ENCODE results near the gene SCAMP5. TPM values are rescaled to one million over a fixed set of nuclear protein-coding genes. Genes with fewer than 3 reads are reported as not detected.

The SCAMP5 gene
- total RNA-seq, 5 donors from 2014 or later (not counting 1 experiment from before 2014, with no cell fraction given), result 0.26 to 8.2 (median 0.51) TPM

DNA sequence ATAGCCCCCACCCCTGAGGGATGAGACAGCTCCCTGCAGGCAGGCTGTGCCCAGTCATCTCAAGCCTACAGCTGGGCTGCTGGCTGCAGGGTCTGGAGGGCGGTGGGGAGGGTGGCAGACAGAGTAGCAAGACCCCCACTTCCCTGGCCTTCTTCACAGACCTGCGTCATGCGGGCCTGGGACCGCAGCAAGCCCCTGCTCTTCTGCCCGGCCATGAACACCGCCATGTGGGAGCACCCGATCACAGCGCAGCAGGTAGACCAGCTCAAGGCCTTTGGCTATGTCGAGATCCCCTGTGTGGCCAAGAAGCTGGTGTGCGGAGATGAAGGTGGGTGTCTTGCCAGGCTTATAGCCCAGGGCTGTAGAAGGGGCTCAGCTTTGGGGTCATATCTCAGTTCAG, 53.0 kb downstream of the SCAMP5 start:
- POLR2A ChIA-PET, result no interaction called here
- Mint-ChIP-seq H3K27ac (no peak overlapping the region), H3K9me3 (no peaks in the 10 kb centered on the region), H3K4me1 (peaks cover 13 to 38% (median 16%) of the 10 kb centered on the region in 3 donors), H3K27me3 (no peaks in the 10 kb centered on the region), H3K4me3 (no peak overlapping the region), H3K36me3 (peaks cover 22% of the 10 kb centered on the region)
- no peak overlapping the region for H3K27ac ChIP-seq (ENCODE audit: low read length)
- H3K27me3 ChIP-seq (replicated peaks in 1 of 2; ENCODE audit: control insufficient read depth in 2 of 2, extremely low read depth in 1 of 2, insufficient read depth in 2 of 2, low read length in 1 of 2), result no peaks in the 10 kb centered on the region
- ATAC-seq (replicated peaks in 1 of 4), result no peak
- peaks cover 0 to 35% of the 10 kb centered on the region in 2 experiments for H3K4me1 ChIP-seq (ENCODE audit: control insufficient read depth in 1 of 2, extremely low read depth in 1 of 2, insufficient read depth in 2 of 2, low read length in 2 of 2)
- WGBS (ENCODE audit: insufficient coverage), result 100% methylated on average over 1 of the region's 10 CpGs
- H3K4me3 ChIP-seq (ENCODE audit: control insufficient read depth in 1 of 2, extremely low read depth in 1 of 2, low read length in 1 of 2), result no peak overlapping the region
- CTCF ChIA-PET, result no interaction called here
- DNase-seq, result no peak
- peaks cover 6 to 7% of the 10 kb centered on the region in 2 donors for H3K36me3 ChIP-seq (ENCODE audit: control insufficient read depth in 2 of 2, extremely low read depth in 1 of 2, insufficient read depth in 1 of 2, low read length in 1 of 2)
- no peaks in the 10 kb centered on the region for H3K9me3 ChIP-seq

GRCh38 chr15:75049392-75049791, 54.0 kb downstream of the SCAMP5 start:
- Histone ChIP-seq H3K4me1 (ENCODE audit: control insufficient read depth in 1 of 2, extremely low read depth in 1 of 2, insufficient read depth in 2 of 2, low read length in 2 of 2) (peaks cover 0 to 25% of the 10 kb centered on the region in 2 experiments), H3K36me3 (ENCODE audit: control insufficient read depth in 2 of 2, extremely low read depth in 1 of 2, insufficient read depth in 1 of 2, low read length in 1 of 2) (peaks cover 6 to 7% of the 10 kb centered on the region in 2 donors), H3K27me3 (replicated peaks in 1 of 2; ENCODE audit: control insufficient read depth in 2 of 2, extremely low read depth in 1 of 2, insufficient read depth in 2 of 2, low read length in 1 of 2) (no peaks in the 10 kb centered on the region), H3K9me3 (no peaks in the 10 kb centered on the region), H3K27ac (ENCODE audit: low read length) (no peak overlapping the region), H3K4me3 (ENCODE audit: control insufficient read depth in 1 of 2, extremely low read depth in 1 of 2, low read length in 1 of 2) (no peak overlapping the region)
- Mint-ChIP-seq H3K9me3 (no peaks in the 10 kb centered on the region), H3K4me1 (peaks cover 11 to 30% (median 14%) of the 10 kb centered on the region in 3 donors), H3K27ac (no peak overlapping the region), H3K4me3 (no peak overlapping the region), H3K27me3 (no peaks in the 10 kb centered on the region), H3K36me3 (peaks cover 22% of the 10 kb centered on the region)
- ChIA-PET CTCF (no interaction called here), POLR2A (no interaction called here)
- WGBS (ENCODE audit: insufficient coverage), result 86% methylated on average over 5 of the region's 11 CpGs
- ATAC-seq (replicated peaks in 1 of 4), result no peak
- no peak for DNase-seq

- POLR2A ChIA-PET, result interaction anchor here in 1 of 2 donors (0.6 kb wide), 1 partner anchor 129 kb away, joined by 4 read pairs; no protein-coding TSS in a partner anchor
- no peak overlapping the region for H3K27ac ChIP-seq (ENCODE audit: low read length)
- peaks cover 5 to 21% (median 7%) of the 10 kb centered on the region in 3 donors for H3K4me1 Mint-ChIP-seq
- H3K27me3 Mint-ChIP-seq, result no peaks in the 10 kb centered on the region
- no peak overlapping the region for H3K4me3 ChIP-seq (ENCODE audit: control insufficient read depth in 1 of 2, extremely low read depth in 1 of 2, low read length in 1 of 2)
- WGBS (ENCODE audit: insufficient coverage), result no CpG with 5 or more reads among the region's 2 CpGs
- ATAC-seq (replicated peaks in 1 of 4), result no peak
- peaks cover 14% of the 10 kb centered on the region for H3K36me3 Mint-ChIP-seq
- no peak overlapping the region for H3K4me3 Mint-ChIP-seq
- no peak for DNase-seq
- peaks cover 0 to 17% of the 10 kb centered on the region in 2 experiments for H3K4me1 ChIP-seq (ENCODE audit: control insufficient read depth in 1 of 2, extremely low read depth in 1 of 2, insufficient read depth in 2 of 2, low read length in 2 of 2)
- H3K27me3 ChIP-seq (replicated peaks in 1 of 2; ENCODE audit: control insufficient read depth in 2 of 2, extremely low read depth in 1 of 2, insufficient read depth in 2 of 2, low read length in 1 of 2), result no peaks in the 10 kb centered on the region
- no peak overlapping the region for H3K27ac Mint-ChIP-seq
- no peaks in the 10 kb centered on the region for H3K9me3 ChIP-seq
- no peaks in the 10 kb centered on the region for H3K9me3 Mint-ChIP-seq
- peaks cover 6 to 7% of the 10 kb centered on the region in 2 donors for H3K36me3 ChIP-seq (ENCODE audit: control insufficient read depth in 2 of 2, extremely low read depth in 1 of 2, insufficient read depth in 1 of 2, low read length in 1 of 2)
- CTCF ChIA-PET, result no interaction called here
Observed at GRCh38 chr15:75050283-75050682, 54.9 kb downstream of the SCAMP5 start.

DNA sequence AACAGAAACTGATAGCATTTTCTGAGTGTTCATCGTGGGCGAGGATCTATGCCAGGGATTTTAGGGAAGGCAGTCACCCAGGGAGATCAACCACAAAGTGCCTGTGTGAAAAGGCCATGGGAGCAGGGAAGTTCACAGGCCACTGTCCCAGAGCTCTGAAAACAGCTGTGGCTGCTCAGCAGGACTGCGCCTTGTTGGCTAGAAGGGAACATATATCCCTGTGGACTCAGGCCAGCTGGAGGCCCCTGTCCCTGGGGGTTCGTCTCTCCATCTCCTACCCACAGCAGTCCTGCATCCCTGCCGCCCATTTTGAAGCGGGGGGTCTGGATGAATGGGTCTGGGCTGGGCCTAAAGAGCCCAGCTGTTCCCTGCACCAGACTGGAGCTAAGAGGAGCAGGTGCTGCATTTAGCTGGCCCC, 55.8 kb downstream of the SCAMP5 start:
- H3K36me3 ChIP-seq (ENCODE audit: control insufficient read depth in 2 of 2, extremely low read depth in 1 of 2, insufficient read depth in 1 of 2, low read length in 1 of 2), result peaks cover 6 to 7% of the 10 kb centered on the region in 2 donors
- CTCF ChIA-PET, result no interaction called here
- 100% methylated on average over 3 of the region's 6 CpGs for WGBS (ENCODE audit: insufficient coverage)
- H3K4me3 ChIP-seq (ENCODE audit: control insufficient read depth in 1 of 2, extremely low read depth in 1 of 2, low read length in 1 of 2), result no peak overlapping the region
- peaks cover 0 to 14% of the 10 kb centered on the region in 2 experiments for H3K4me1 ChIP-seq (ENCODE audit: control insufficient read depth in 1 of 2, extremely low read depth in 1 of 2, insufficient read depth in 2 of 2, low read length in 2 of 2)
- no peaks in the 10 kb centered on the region for H3K27me3 ChIP-seq (replicated peaks in 1 of 2; ENCODE audit: control insufficient read depth in 2 of 2, extremely low read depth in 1 of 2, insufficient read depth in 2 of 2, low read length in 1 of 2)
- Mint-ChIP-seq H3K27ac (no peak overlapping the region), H3K36me3 (peaks cover 16% of the 10 kb centered on the region), H3K27me3 (no peaks in the 10 kb centered on the region), H3K9me3 (no peaks in the 10 kb centered on the region), H3K4me3 (no peak overlapping the region), H3K4me1 (peaks cover 5 to 14% (median 5%) of the 10 kb centered on the region in 3 donors)
- H3K27ac ChIP-seq (ENCODE audit: low read length), result no peak overlapping the region
- no peak for DNase-seq
- POLR2A ChIA-PET, result no interaction called here
- H3K9me3 ChIP-seq, result no peaks in the 10 kb centered on the region
- ATAC-seq (replicated peaks in 1 of 4), result no peak

DNA sequence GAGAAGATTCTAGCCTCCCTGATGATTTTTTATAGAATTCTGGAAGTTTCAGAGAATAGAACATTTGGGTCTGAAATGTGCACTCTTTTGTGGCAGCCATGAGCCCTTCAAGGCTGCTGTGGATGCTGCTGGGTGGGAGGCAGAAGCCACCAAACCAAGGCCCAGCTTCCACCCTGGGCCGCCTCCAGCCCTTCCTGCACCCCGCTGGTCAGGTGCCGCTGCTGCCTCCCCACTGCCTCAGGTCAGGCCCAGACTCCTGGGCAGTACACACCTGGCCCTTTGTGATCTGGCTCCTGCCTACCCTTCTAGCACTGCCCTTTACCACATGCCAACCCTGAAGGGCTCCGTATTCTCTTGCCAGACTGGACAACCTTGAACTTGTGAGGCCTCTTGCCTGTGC, 56.3 kb downstream of the SCAMP5 start:
- ChIA-PET POLR2A (no interaction called here), CTCF (interaction anchor here in 1 of 2 donors (0.5 kb wide), 1 partner anchor 44 kb away, joined by 4 read pairs; no protein-coding TSS in a partner anchor)
- Mint-ChIP-seq H3K36me3 (peaks cover 16% of the 10 kb centered on the region), H3K27me3 (no peaks in the 10 kb centered on the region), H3K27ac (no peak overlapping the region), H3K4me3 (no peak overlapping the region), H3K9me3 (no peaks in the 10 kb centered on the region), H3K4me1 (peaks cover 0 to 9% (median under 1%) of the 10 kb centered on the region in 3 donors)
- H3K9me3 ChIP-seq, result no peaks in the 10 kb centered on the region
- no peak overlapping the region for H3K4me3 ChIP-seq (ENCODE audit: control insufficient read depth in 1 of 2, extremely low read depth in 1 of 2, low read length in 1 of 2)
- 88% methylated on average over 4 of the region's 4 CpGs for WGBS (ENCODE audit: insufficient coverage)
- no peak overlapping the region for H3K27ac ChIP-seq (ENCODE audit: low read length)
- H3K4me1 ChIP-seq (ENCODE audit: control insufficient read depth in 1 of 2, extremely low read depth in 1 of 2, insufficient read depth in 2 of 2, low read length in 2 of 2), result peaks cover 0 to 9% of the 10 kb centered on the region in 2 experiments
- ATAC-seq (replicated peaks in 1 of 4) (no peak), DNase-seq (no peak)
- H3K36me3 ChIP-seq (ENCODE audit: control insufficient read depth in 2 of 2, extremely low read depth in 1 of 2, insufficient read depth in 1 of 2, low read length in 1 of 2), result peaks cover 4 to 7% of the 10 kb centered on the region in 2 donors
- no peaks in the 10 kb centered on the region for H3K27me3 ChIP-seq (replicated peaks in 1 of 2; ENCODE audit: control insufficient read depth in 2 of 2, extremely low read depth in 1 of 2, insufficient read depth in 2 of 2, low read length in 1 of 2)

DNA sequence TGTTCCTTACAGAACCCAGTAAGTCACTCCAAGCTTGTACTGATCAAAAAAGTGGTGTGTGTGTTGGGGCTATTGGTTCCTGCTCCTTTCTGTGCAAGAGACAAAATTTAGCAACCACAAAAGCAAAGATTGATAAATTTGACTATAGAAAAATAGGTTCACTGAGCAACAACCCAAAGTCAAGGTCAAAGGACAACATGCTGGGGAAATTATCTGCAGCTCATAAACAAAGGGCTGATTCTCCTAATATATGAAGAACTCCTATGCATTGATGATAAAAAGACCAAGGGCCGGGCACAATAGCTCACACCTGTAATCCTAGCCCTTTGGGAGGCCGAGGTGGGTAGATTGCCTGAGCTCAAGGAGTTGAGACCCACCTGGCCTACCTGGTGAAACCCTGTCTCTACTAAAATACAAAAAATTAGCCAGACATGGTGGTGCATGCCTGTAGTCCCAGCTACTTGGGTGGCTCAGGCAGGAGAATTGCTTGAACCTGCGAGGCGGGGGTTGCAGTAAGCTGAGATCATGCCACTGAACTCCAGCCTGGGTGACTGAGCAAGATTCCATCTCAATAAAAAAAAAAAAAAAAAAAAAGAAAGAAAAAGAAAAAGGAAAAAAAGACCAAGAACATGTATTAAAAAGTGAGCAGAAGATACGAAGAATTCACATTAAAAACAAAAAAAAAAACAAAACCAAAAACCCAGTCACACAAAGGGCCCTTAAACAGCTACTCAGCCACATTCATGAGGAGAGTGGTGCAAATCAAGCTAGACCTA, 57.8 kb downstream of the SCAMP5 start:
- peaks cover 3 to 4% of the 10 kb centered on the region in 2 donors for H3K36me3 ChIP-seq (ENCODE audit: control insufficient read depth in 2 of 2, extremely low read depth in 1 of 2, insufficient read depth in 1 of 2, low read length in 1 of 2)
- Mint-ChIP-seq H3K27me3 (no peaks in the 10 kb centered on the region), H3K9me3 (no peaks in the 10 kb centered on the region), H3K4me1 (no peaks in the 10 kb centered on the region), H3K36me3 (peaks cover 16% of the 10 kb centered on the region), H3K27ac (no peak overlapping the region), H3K4me3 (no peak overlapping the region)
- no peaks in the 10 kb centered on the region for H3K27me3 ChIP-seq (replicated peaks in 1 of 2; ENCODE audit: control insufficient read depth in 2 of 2, extremely low read depth in 1 of 2, insufficient read depth in 2 of 2, low read length in 1 of 2)
- 100% methylated on average over 1 of the region's 5 CpGs for WGBS (ENCODE audit: insufficient coverage)
- no peak overlapping the region for H3K4me3 ChIP-seq (ENCODE audit: control insufficient read depth in 1 of 2, extremely low read depth in 1 of 2, low read length in 1 of 2)
- POLR2A ChIA-PET, result interaction anchor here (0.5 to 0.7 kb wide), 3 partner anchors 30 to 156 kb away, joined by 6 to 15 read pairs (median 7); partner anchors contain the start of gene PPCDC (in 1 of the 2)
- no peaks in the 10 kb centered on the region for H3K4me1 ChIP-seq (ENCODE audit: control insufficient read depth in 1 of 2, extremely low read depth in 1 of 2, insufficient read depth in 2 of 2, low read length in 2 of 2)
- CTCF ChIA-PET, result interaction anchor here in 1 of 2 donors (0.7 kb wide), 4 partner anchors 7 to 1012 kb away, joined by 3 to 5 read pairs (median 4); no protein-coding TSS in a partner anchor
- no peak for ATAC-seq (replicated peaks in 1 of 4)
- H3K9me3 ChIP-seq, result no peaks in the 10 kb centered on the region
- no peak overlapping the region for H3K27ac ChIP-seq (ENCODE audit: low read length)
- DNase-seq, result no peak
